ENCODE results near the gene SMIM45.
"Not testable (repeated sequence)": the region's sequence is repeated elsewhere in the genome, so short reads cannot be mapped to it uniquely, and the experiment has no call there.

SMIM45 gene

DNA sequence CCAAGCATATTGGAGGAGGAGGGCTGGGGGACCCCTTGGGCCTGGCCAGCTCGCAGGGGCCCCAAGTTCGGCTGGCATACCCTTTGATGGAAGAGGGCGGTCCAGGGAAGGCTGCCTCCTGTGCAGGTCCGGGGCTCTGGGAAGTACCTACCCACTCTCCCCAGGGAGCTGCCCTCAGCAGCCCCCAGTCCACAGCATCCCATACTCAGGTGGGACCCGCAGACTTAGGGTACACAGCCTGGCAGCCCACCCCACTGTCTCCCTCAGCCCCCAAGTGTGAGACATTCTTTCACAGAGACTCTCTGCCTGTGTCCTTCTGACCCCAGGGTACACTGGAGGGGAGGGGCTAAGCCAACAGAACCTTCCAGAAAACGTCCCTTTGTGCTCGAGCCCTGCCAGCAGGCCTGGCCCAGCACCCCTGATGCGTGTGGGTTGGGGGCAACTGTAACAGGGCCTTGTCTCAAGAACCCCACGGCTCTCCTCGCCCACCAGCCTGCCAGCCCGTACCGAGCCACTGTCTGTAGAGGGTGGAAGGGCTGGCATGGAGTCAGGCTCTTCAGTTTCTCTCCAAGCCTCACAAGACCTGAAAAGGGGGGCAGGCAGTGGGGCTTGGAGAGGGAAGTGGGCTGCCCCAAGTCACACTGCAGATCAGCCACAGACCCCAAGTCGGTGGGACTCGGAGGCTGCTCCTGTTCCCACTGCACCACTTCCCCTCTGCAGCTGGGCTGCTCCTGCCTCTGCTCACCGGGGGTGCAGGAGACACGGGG, 18.4 kb upstream of the SMIM45 start:
- in situ Hi-C loops (cut with HindIII; ENCODE audit: low sequenced_read_pairs) = no loop called here

DNA sequence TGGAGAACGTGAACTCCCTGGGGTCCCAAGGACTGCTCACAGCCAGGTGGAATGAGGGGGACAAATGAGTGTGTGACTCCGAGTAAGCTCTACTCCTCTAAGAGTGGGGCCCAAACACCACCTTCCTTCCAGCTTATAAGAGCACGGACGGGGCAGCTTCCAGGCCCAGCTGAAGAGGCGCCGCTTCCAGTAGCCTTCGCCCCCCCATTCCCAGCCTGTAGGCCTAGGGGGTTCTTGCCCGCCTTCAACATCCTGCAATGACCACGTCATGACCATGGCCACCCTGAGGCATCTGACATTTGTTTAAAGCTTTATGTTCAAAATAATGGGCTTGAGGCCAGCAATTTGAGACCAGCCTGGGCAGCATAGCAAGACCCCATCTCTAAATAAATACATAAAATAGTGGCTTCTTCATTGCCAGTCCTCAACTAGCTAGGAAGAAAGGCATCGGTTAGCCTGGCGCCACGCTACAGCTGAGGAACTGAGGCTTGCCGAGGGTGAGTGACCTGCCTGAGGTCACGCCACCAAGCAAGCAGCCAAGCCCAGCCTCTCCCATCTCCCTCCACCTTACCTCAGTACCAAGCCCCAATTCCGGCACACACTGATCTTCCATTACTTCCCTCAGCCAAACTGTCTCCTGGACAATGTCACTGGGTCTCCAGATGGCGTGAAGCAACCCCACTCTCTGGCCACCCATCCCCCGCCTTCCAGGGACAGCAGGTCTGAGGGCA, 17.5 kb upstream of the SMIM45 start:
- in situ Hi-C loops (cut with HindIII; ENCODE audit: low sequenced_read_pairs) = no loop called here

DNA sequence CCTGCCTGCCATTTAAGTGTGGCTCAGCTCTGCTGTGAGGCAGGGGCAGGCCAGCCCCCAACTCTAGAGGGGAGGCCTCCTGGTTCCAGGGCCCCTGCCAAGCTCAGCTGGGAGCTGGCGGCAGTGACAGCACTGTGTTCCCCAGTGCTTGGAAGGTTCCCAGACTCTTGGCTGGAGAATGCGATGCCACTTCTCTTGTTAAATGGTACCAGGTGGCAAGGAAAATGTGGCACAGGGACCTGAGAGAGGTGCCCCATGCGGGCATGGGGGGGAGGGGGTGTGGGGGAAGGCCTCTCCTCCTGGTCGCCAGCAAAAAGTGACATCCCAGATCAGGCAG, 17.0 kb upstream of the SMIM45 start:
- in situ Hi-C loops (cut with HindIII; ENCODE audit: low sequenced_read_pairs) = no loop called here

DNA sequence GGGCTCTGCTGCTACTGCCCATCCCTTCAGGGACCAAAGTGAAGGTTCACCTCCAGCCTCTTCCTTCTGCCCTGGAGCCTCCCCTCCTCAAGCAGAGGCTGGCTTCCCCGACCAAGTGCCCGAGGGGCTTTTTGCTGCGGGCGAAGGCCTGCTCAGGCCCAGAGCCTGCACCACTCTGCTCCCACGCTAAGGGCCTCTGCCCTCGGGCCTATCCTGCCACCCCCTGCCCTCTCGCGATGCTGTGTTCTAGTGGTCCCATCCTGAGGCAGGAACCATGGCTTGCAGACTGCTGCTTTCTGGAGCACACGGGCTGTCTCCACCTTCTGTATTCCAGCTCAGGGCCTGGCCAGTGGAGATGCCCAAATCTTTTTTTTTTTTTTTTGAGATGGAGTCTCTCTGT, 16.4 kb upstream of the SMIM45 start:
- in situ Hi-C loops (cut with HindIII; ENCODE audit: low sequenced_read_pairs) = no loop called here

DNA sequence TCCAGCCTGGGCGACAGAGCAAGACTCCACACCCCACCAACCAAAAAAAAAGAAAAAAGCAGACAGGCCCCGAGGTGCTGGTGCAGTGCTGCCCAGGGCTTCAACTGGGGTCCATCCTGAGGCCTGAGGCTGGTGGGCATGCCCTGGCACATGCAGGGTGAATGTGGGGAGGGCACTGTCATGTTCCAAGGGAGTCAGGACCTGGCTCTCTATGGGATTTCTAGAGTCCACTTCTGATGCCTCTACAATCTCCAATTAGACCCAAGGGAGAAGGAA, 15.1 kb upstream of the SMIM45 start:
- in situ Hi-C loops (cut with HindIII; ENCODE audit: low sequenced_read_pairs) = no loop called here

DNA sequence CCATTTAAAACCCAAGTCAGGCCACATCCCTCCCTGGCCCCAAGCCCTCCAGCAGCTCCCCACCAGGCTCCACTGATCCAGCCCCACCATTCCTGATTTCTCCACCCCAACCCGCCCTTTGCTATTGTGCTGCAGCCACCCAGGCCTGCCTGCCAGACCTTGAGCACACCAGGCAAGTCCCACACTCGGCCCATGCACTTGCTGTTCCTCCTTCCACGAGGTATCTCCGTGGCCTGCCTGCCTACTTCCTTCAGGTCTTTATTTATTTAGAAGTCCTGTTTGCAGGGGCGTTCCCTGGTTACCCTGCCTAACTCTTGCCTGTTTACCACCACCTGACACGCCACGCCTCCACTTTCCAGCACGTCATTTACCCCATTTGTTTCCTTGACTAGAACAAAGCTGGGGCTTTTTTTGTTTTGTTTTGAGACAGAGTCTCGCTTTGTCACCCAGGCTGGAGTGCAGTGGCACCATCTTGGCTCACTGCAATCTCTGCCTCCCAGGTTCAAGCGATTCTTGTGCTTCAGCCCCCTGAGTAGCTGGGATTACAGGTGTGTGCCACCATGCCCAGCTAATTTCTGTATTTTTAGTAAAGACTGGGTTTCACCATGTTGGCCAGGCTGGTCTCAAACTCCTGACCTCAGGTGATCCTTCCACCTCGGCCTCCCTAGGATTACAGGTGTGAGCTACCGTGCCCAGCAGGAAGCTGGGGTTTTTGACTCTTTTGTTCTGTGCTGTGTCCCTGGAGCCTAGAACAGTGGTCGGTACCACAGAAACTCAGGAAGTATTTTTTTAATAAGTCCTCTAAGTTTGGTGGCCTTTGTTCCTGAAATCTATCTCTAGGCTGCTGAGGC, 11.7 kb upstream of the SMIM45 start:
- in situ Hi-C loops (cut with HindIII; ENCODE audit: low sequenced_read_pairs) = no loop called here

DNA sequence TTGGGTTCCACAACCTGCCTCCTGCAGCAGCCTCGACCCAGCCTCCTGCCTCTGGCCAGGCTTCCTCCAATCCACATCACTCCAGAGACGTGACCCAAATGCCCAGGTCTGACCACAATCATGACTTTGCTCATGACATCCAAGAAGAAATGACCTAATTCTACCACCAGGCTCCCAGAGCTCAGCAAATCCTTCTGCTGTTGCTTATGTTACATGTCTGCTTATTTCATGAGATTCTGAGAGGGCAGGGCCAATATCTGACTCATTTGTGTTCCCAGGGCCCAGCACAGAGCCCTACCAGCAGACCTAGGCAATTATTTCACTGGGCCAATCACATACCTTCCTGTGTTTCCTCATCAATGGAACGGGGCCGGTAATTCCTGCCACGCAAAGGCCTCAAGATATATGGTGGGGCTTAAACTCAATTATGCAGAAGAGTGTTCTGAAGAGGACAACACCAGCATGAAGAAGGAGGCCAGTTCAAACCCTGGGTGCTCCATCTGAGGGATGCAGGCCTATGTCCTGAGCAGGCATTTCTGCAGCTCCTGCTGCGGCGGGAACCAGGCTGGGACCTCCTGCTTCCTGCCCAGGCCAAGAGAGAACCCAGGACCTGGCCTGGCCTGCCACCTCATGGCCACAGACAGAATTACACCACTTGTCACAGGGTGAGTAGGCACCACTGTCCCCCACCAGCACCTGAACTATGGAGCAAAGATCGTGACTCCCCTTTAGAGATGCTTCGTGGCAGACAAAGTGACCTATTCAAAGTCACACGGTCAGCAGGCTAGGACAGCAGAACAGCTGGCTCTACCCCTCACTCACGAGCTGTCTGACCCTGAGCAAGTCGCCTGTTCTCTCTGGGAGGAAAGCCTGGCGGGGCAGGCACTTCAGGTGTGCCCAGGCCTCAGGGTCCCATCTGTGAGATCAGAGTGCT, 10.9 kb upstream of the SMIM45 start:
- in situ Hi-C loops (cut with HindIII; ENCODE audit: low sequenced_read_pairs) = no loop called here

DNA sequence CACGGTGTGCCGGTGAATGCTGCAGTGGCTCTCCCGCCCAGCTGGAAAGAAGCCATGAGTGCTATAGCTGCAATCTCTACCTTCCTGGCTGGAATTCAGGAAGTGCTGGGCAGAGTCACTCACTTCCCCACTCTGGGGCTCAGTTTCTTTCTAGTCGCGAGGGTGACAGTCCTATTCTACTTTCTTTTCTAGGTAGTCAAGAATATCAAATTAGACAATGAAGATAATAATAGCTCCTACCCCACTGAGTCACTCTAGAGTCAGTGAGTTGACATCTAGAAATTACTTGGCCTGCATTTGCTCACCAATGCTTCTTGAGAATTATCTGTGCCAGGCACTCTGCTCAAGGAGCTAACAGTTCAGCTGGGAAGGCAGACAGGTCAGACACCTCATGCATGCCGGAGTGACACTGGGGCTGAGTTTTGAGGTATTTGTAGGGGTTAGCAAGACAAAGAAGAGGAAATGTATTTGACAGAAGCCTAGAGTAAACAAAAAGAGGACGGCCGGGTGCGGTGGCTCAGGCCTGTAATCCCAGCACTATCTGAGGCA, 8.2 kb upstream of the SMIM45 start:
- in situ Hi-C loops (cut with HindIII; ENCODE audit: low sequenced_read_pairs) = no loop called here

DNA sequence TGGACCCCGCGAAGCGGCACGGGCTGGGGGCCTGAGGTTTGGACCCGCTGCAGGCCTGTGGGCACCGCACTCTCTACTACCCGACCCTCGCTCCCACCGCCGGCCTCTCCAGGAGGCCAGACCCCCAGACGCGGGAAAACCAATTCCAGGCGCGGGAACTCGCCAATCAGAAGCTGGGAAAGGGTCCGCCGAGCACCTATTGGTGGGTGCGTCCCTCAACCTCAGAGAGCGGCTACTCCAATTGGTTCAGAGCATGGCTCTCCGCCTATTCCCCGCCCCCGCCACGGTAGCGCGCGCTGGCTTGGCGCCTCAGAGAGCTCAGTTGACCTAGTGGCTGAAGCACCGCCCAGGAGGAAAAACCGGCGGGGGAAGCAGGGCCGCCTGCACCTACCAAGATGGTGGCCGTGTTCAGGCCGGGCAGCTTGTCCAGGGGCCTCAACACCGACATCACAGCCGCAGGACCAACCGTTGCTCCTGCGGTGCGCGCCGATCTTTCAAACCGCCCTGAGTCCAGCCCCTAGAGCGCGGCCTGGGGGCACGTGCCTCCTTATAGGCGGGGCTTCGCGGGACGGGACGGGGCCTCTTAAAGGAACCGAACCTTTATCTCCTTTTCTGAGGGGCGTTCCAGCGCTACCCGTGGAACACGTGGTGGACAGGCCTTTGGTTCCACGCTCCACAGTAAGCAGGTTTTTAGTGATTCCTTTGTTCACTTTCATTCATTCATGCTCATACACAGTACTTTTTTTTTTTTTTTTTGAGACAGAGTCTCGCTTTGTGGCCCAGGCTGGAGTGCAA, 5.1 kb upstream of the SMIM45 start, which contains the start of gene CENPM:
CENPM (minus strand) TSS at position 524 of the 795 bp plus-strand sequence; CDS start at position 448, 76 bp downstream.
- in situ Hi-C loops (cut with HindIII; ENCODE audit: low sequenced_read_pairs) = no loop called here

DNA sequence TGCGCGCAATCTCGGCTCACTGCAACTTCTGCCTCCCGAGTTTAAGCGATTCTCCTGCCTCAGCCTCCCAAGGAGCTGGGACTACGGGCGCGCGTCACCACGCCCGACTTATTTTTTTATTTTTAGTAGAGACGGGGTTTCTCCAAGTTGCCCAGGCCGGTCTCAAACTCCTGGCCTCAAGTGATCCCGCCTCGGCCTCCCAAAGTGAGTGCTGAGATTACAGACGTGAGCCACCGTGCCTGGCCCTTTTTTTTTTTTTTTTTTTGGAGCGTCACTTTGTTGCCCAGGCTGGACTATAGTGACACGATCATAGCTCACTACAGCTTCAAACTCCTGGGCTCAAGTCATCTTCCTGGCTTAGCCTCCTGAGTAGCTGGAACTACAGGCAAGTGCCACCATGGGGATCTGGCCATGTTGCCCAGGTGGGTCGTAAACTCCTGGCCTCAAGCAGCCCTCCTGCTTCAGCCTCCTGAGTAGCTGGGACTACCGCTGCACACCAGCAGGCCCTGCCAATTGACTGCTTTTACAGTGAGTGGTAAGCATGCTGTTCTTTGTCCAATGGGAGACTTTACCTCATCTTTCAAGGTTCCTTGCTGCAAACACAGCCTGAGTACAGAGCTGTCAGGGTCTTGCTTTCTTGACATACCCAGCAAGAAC, 4.4 kb upstream of the SMIM45 start:
- in situ Hi-C loops (cut with HindIII; ENCODE audit: low sequenced_read_pairs) = no loop called here

DNA sequence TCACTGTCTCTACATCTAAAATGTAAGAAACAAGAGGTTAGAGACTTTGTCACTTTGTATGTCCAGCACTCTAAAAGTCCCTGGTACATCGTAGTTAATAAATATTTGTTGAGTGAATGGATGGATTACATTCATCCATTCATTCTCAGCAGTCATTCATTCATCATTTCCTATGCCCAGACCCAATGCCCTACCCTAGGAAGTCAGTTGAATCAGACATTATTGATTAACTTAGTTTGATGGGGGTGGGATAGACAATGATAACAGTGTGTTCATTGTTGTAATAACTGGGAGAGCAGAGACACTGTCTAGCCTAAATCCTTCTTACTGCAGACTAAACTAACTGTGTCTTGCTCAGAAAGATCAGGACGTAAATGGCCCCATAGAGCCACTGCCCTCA, 3.8 kb upstream of the SMIM45 start:
- in situ Hi-C loops (cut with HindIII; ENCODE audit: low sequenced_read_pairs) = no loop called here

DNA sequence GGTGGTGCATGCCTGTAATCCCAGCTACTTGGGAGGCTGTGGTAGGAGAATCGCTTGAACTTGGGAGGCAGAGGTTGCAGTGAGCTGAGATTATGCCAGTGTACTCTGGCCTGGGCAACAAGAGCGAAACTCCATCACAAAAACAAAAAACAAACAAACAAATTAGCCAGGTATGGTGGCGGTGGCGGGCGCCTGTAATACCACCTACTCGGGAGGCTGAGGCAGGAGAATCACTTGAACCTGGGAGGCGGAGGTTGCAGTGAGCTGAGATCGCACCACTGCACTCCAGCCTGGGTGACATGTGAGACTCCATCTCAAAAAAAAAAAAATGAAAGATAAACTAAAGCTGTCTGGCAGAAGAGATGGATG, 3.0 kb upstream of the SMIM45 start:
- in situ Hi-C loops (cut with HindIII; ENCODE audit: low sequenced_read_pairs) = not testable (repeated sequence)

DNA sequence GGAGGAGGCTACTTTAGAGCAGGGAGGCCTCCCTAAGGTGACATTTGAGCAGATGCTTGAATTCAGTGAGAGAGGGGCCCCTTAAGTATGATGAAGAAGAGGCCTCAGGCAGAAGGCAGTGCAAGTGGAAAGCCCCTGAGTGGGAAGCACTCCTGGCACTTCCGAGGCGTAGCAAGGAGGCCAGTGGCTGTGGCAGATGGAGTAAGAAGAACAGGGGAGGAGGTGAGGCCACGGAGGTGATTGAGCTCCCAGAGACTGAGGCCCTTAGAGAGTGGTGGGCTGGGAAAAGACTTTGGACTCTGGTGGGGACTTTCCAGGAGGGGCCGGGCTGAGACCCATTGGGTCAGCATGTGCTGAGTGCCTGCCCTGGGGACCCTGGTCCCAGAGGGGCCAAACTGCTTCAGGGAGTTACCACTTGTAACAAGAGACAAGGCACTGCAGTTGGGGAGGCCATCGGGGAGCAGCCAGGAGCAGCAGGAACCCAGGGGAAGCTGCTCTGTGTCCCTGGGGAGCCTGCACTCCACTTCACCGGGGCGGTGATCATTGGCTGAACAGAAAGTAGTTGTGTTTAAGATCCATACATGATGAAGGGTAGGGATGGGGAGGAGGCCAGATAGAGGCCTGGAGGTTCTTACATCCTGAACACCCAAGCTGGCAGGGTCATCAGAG, 2.5 kb upstream of the SMIM45 start:
- in situ Hi-C loops (cut with HindIII; ENCODE audit: low sequenced_read_pairs) = no loop called here

DNA sequence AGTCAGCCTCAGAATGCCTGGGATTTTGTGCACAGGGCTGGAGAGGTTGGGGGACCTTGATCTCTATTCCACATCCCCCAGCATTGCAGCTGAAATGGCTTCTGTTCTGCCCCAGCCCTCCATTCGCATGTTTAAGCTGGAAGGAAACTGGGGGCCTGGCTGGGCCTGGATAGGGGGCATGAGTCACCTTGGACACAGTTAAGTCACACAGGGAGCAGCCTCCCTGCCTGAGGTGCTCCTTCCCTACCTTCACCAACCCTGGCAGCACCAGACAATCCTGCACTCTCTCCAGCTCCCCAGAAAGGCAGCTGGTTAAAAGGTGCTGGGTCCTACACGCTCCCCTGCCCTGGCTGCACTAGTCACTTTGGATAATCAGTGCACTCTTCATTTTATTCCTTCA, 763 bp downstream of the SMIM45 start:
- in situ Hi-C loops (cut with HindIII; ENCODE audit: low sequenced_read_pairs) = no loop called here

DNA sequence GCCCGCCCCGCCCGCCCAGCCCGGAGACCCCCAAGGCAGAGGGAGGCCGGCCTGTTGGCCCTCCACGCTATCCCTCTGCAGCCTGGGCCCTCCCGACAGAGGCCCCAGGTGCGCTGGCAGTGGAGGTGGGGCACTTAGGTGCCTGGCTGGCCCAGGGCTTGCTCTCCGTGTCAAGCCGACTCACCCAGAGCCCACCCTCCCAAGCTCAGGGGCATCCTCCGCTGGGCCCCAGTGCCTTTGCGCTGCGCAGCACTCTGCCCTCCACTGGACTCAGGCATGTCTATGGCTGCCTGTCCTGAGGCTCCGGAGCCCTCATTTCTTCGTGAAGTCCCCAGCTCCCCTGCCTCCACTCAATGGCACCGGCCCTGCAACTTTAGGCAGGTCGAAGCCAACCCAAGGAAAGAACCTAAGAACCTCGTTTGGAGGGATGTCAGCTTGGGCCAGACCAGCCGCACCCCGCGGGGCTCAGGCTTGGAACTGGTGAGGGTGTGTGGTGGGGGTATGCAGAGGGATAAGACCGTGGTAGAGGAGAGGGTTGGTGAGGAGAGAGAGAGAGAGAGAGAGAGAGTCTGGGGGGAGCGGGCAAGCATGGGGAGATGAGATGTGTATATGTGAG, 6.1 kb downstream of the SMIM45 start:
- in situ Hi-C loops (cut with HindIII; ENCODE audit: low sequenced_read_pairs) = no loop called here

DNA sequence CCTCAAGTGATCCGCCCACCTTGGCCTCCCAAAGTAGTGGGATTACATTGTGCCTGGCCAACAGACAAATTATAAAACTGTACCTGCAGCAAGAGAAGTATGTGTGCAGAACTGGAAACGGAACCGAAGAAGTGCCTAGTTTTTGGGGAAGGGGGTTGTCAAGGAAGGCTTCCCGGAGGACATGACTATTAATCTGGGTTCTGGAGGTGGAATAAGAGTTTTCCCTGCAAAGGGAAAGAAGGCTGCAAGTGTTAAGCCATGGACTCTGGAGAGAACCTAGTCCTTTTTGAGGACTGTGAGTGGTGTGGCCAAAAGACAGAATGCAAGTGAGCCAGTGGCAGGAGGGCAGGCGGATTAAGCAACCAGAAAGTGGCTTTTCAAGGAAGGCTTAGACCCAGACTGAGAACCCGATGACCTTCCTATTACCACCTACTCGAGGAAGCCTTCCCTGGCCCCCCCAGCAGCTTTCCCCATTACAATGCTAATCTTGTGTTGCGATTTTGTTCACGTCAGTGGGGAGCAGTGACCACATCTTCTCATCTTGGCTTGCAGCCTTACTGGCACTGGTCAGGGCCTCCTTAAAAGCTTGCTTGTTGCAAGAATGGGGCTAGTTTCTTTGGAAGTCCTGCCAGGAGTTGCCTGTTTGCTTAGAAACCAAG, 11.6 kb downstream of the SMIM45 start:
- in situ Hi-C loops (cut with HindIII; ENCODE audit: low sequenced_read_pairs) = no loop called here

DNA sequence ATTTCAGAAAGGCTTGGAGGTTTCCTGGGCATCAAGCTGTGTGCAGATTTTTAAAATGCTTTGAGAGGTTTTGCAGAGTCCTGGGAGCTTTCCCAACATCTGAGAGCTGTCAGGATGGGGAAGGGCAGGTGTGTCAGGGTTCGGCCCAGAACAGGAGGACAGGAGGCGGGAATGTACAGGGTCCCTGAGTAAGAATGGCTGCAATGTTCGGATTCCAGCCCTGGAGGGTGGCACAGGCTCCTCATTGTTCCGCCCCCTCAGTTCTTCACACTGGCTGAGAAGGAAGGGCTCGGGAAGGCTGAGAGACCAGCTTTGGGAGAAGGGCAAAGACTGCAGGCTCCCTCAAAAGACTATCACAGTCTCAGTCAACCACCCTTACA, 12.2 kb downstream of the SMIM45 start:
- in situ Hi-C loops (cut with HindIII; ENCODE audit: low sequenced_read_pairs) = no loop called here

DNA sequence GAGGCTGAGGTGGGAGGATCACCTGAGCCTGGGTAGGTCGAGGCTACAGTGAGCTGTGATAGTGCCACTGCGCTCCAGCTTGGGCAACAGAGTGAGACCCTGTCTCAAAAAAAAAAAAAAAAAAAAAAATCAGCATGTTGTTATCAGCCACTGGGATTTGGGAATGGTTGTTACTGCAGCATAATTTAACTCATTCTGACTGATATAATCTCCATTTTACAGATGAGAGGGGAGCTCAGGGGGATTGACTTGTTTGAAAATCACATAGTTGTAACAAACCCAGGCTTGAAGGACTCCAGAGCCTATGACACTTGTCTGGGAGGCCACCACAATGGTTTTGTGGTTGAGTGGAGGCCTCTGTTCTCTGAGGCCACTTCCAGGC, 14.3 kb downstream of the SMIM45 start:
- in situ Hi-C loops (cut with HindIII; ENCODE audit: low sequenced_read_pairs) = no loop called here
